CD4-positive, alpha-beta T cell (primary cell): ENCODE results near the gene FSHR. TPM values are rescaled to one million over a fixed set of nuclear protein-coding genes. Genes with fewer than 3 reads are reported as not detected.

Experiments
- ATAC-seq: fragments of 200-7000 bp; cut with Tn5 transposase; one replicate; pipeline ENCODE4 v1.10.0; 2022; ENCODE audit warnings: mild to moderate bottlenecking; ENCODE audit not compliant: poor library complexity
- CTCF ChIA-PET: fragments of 350-600 bp; sonication (Branson Sonifier 250); formaldehyde crosslinking; loops from one replicate; lab custom pipeline; 2021; ENCODE audit warnings: antibody characterized with exemption, inconsistent platforms; lab: Charles Lee
- POLR2A ChIA-PET: fragments of 350-600 bp; sonication (Branson Sonifier 250); formaldehyde crosslinking; loops from one replicate; lab custom pipeline; 2021; ENCODE audit warnings: antibody characterized with exemption, inconsistent platforms; lab: Charles Lee
- DNase-seq, 14 experiments: peaks; one replicate each; pipeline ENCODE4 v3.0.0-alpha.2; 2013 to 2020; ENCODE audit warnings: mixed read lengths in 2 of 14
- H3K27ac ChIP-seq, 2 donors: one replicate each; pipeline versions ENCODE4 v1.5.1 to v1.7.0; 2013; ENCODE audit warnings: low read length in 2 of 2, low read depth in 1 of 2, mild to moderate bottlenecking in 1 of 2
- H3K27me3 ChIP-seq, 2 experiments: 1 replicate in 1 of 2; 2 replicates in 1 of 2; pipeline versions ENCODE4 v1.6.1 to v1.7.0; 2013; ENCODE audit warnings: low read length in 2 of 2, control low read depth in 1 of 2, mild to moderate bottlenecking in 1 of 2, moderate library complexity in 1 of 2; ENCODE audit not compliant: insufficient read depth in 2 of 2, control insufficient read depth in 1 of 2
- H3K36me3 ChIP-seq: one replicate; pipeline ENCODE4 v1.6.1; 2013; ENCODE audit warnings: low read length, control low read depth; ENCODE audit not compliant: insufficient read depth
- H3K4me1 ChIP-seq: one replicate; pipeline ENCODE4 v1.6.1; 2013; ENCODE audit warnings: low read length, control low read depth; ENCODE audit not compliant: insufficient read depth
- H3K4me3 ChIP-seq: one replicate; pipeline ENCODE4 v1.5.1; 2013; ENCODE audit warnings: mild to moderate bottlenecking, low read length, moderate library complexity
- H3K9me3 ChIP-seq, 2 experiments: 1 replicate in 1 of 2; 2 replicates in 1 of 2; pipeline versions ENCODE4 v1.6.1 to v1.7.0; 2013; ENCODE audit warnings: low read length in 2 of 2, mild to moderate bottlenecking in 2 of 2, control low read depth in 1 of 2, moderate library complexity in 1 of 2; ENCODE audit not compliant: control insufficient read depth in 1 of 2, insufficient read depth in 1 of 2
- H3K27ac Mint-ChIP-seq: one replicate; pipeline ENCODE4 v1.8.0; 2020; ENCODE audit warnings: mixed read lengths
- H3K27me3 Mint-ChIP-seq: one replicate; pipeline ENCODE4 v1.8.0; 2021; ENCODE audit warnings: mixed read lengths
- H3K36me3 Mint-ChIP-seq: one replicate; pipeline ENCODE4 v1.8.0; 2021; ENCODE audit warnings: low read depth, mixed read lengths
- H3K4me1 Mint-ChIP-seq: one replicate; pipeline ENCODE4 v1.8.0; 2021; ENCODE audit warnings: low read depth, mixed read lengths
- H3K4me3 Mint-ChIP-seq: one replicate; pipeline ENCODE4 v1.8.0; 2020; ENCODE audit warnings: mild to moderate bottlenecking, mixed read lengths
- H3K9me3 Mint-ChIP-seq: one replicate; pipeline ENCODE4 v1.8.0; 2020; ENCODE audit warnings: mixed read lengths
- intact Hi-C, 2 experiments: fragments of 100-400 bp; cut with DNase I in 1 of 2; cut with micrococcal nuclease in 1 of 2; formaldehyde crosslinking; loops; one replicate each; pipeline versions ENCODE4 v1.15.1 to v1.9.0; 2023 to 2025; cut with DNase I, micrococcal nuclease
- total RNA-seq, 174 experiments: library from RNA in 2 of 174; stranded (reverse) in 2 of 174; gene quantifications; one replicate each; pipeline ENCODE4 v1.2.3 and lab custom pipeline; 2021 to 2026
- TF ChIP-seq, protein P1 (sequence below): fragments of 200-600 bp; IDR thresholded peaks from one replicate; pipeline ENCODE4 v1.8.0; 2022; ENCODE audit warnings: antibody characterized with exemption, mild to moderate bottlenecking

Gene FSHR
- total RNA-seq, 2 experiments from 2014 or later, result not detected

DNA sequence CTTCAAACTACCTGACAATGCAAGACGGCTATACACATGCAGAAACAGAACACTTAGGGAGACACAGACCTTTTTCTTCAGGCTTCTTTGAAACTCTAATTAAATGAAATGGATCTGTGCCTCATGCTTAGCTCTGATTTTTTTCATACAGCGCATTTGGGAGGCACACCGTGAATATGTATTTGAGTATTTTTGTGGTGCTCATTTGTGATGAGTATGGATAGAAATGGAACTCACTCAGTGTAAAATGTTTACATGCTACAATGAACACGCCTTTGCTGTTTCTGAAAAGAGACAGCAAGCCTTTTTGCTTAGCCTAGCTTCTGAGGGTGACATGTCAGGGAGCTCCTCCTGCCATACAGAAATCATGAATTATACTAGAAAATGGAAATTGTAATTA is 113.3 kb downstream of the FSHR start:
- POLR2A ChIA-PET, result no interaction called here
- no peaks in the 10 kb centered on the region for H3K4me1 Mint-ChIP-seq

DNA sequence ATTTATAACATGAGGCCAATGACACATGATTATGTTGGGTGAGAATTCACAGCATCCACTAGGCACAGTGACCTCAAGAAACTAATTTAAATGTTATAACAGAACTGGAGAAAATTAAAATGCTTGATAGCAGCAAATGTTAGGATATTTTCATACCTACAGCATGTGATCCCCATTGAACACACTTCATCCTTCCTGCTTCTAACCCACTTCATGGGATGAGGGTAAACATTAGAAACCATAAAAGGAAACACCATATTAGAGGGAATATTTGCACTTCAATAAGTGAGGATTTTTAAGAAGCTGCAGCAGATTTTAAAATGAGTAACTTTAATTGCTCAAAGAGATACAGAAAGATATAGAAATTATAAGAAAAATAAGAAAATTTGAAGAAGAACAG is 117.1 kb downstream of the FSHR start:
- ChIA-PET CTCF (no interaction called here), POLR2A (no interaction called here)
- Mint-ChIP-seq H3K27me3 (no peaks in the 10 kb centered on the region), H3K27ac (no peak overlapping the region), H3K4me1 (no peaks in the 10 kb centered on the region), H3K4me3 (no peak overlapping the region), H3K9me3 (no peaks in the 10 kb centered on the region), H3K36me3 (no peaks in the 10 kb centered on the region)
- no peak for ATAC-seq
- intact Hi-C loops, result no loop called here
- Histone ChIP-seq H3K36me3 (no peaks in the 10 kb centered on the region), H3K4me1 (no peaks in the 10 kb centered on the region), H3K27me3 (no peaks in the 10 kb centered on the region), H3K9me3 (no peaks in the 10 kb centered on the region), H3K4me3 (no peak overlapping the region), H3K27ac (no peak overlapping the region)
- TF ChIP-seq, protein P1, sequence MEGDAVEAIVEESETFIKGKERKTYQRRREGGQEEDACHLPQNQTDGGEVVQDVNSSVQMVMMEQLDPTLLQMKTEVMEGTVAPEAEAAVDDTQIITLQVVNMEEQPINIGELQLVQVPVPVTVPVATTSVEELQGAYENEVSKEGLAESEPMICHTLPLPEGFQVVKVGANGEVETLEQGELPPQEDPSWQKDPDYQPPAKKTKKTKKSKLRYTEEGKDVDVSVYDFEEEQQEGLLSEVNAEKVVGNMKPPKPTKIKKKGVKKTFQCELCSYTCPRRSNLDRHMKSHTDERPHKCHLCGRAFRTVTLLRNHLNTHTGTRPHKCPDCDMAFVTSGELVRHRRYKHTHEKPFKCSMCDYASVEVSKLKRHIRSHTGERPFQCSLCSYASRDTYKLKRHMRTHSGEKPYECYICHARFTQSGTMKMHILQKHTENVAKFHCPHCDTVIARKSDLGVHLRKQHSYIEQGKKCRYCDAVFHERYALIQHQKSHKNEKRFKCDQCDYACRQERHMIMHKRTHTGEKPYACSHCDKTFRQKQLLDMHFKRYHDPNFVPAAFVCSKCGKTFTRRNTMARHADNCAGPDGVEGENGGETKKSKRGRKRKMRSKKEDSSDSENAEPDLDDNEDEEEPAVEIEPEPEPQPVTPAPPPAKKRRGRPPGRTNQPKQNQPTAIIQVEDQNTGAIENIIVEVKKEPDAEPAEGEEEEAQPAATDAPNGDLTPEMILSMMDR, result no peak
- DNase-seq, result no peak

More for the DNA sequence above, 113.3 kb downstream of the FSHR start:
- Histone ChIP-seq H3K4me1 (no peaks in the 10 kb centered on the region), H3K9me3 (no peaks in the 10 kb centered on the region), H3K36me3 (no peaks in the 10 kb centered on the region), H3K27ac (no peak overlapping the region), H3K4me3 (no peak overlapping the region), H3K27me3 (no peaks in the 10 kb centered on the region)
- TF ChIP-seq, protein P1, result no peak
- Mint-ChIP-seq H3K27me3 (no peaks in the 10 kb centered on the region), H3K36me3 (no peaks in the 10 kb centered on the region), H3K9me3 (no peaks in the 10 kb centered on the region), H3K27ac (no peak overlapping the region), H3K4me3 (no peak overlapping the region)
- intact Hi-C loops, result no loop called here
- no peak for ATAC-seq
- CTCF ChIA-PET, result no interaction called here
- DNase-seq, result no peak

DNA sequence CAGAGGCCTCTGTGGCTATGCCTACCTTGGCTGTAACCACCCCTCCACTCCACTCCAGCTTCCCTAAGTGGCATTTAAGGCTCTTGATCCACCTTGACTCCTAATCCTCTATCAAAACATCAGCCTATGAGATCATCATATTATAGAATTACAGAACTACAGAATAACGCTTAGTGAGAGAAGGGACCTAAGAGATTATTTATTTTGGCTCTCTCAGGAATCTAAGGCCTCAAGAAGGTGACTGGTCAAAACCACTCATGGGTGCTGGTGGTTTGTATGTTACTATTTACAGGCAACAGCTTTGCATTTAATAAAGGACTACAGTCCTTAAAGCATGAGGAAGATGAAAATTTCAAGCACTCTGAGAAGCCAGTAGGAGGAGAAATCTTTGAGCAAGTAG is 118.8 kb downstream of the FSHR start:
- intact Hi-C loops, result no loop called here
- H3K9me3 ChIP-seq, result no peaks in the 10 kb centered on the region
- Mint-ChIP-seq H3K4me1 (no peaks in the 10 kb centered on the region), H3K27ac (no peak overlapping the region), H3K9me3 (no peaks in the 10 kb centered on the region), H3K36me3 (no peaks in the 10 kb centered on the region), H3K4me3 (no peak overlapping the region), H3K27me3 (no peaks in the 10 kb centered on the region)
- CTCF ChIA-PET, result no interaction called here
- TF ChIP-seq, protein P1, result no peak
- DNase-seq, result no peak
- no peak overlapping the region for H3K4me3 ChIP-seq
- ATAC-seq, result no peak
- H3K27ac ChIP-seq, result no peak overlapping the region
- no peaks in the 10 kb centered on the region for H3K27me3 ChIP-seq
- H3K36me3 ChIP-seq, result no peaks in the 10 kb centered on the region
- POLR2A ChIA-PET, result no interaction called here
- H3K4me1 ChIP-seq, result no peaks in the 10 kb centered on the region
